GM23248 (cell line): Measurements from ENCODE around the gene ASH1L. TPM values are rescaled to one million over a fixed set of nuclear protein-coding genes. Genes with fewer than 3 reads are reported as not detected.
A peak's percentile ranks its signal among the peaks of the same experiment; 100 is the strongest.

Source experiments
- DNase-seq: peaks from one replicate; pipeline ENCODE4 v3.0.0-alpha.2; 2015
- H2AFZ ChIP-seq: fragments of 200-600 bp; sonication (generic); 2 replicates; pipeline ENCODE4 v1.6.1; 2016; ENCODE audit warnings: antibody characterized with exemption
- H3F3A ChIP-seq: fragments of 200-600 bp; sonication (generic); 2 replicates; pipeline ENCODE4 v1.6.1; 2016; ENCODE audit warnings: mild to moderate bottlenecking, antibody characterized with exemption, mixed run types; ENCODE audit not compliant: insufficient read depth
- H3K27ac ChIP-seq: fragments of 200-600 bp; sonication (generic); 2 replicates; pipeline ENCODE4 v1.5.1; 2016; ENCODE audit warnings: mild to moderate bottlenecking
- H3K27me3 ChIP-seq: fragments of 200-600 bp; sonication (generic); replicated peaks from 2 replicates; pipeline ENCODE4 v1.6.1; 2016; ENCODE audit warnings: mild to moderate bottlenecking; ENCODE audit not compliant: insufficient read depth
- H3K36me3 ChIP-seq: fragments of 200-600 bp; sonication (generic); 2 replicates; pipeline ENCODE4 v1.6.1; 2016; ENCODE audit warnings: low read depth, mild to moderate bottlenecking
- H3K4me1 ChIP-seq: fragments of 200-600 bp; sonication (generic); 2 replicates; pipeline ENCODE4 v1.6.1; 2016; ENCODE audit warnings: mild to moderate bottlenecking; ENCODE audit not compliant: insufficient read depth
- H3K4me2 ChIP-seq: fragments of 200-600 bp; sonication (generic); one replicate; pipeline ENCODE4 v1.6.1; 2016; ENCODE audit warnings: mild to moderate bottlenecking; ENCODE audit not compliant: unreplicated experiment
- H3K4me3 ChIP-seq: fragments of 200-600 bp; sonication (generic); 2 replicates; pipeline ENCODE4 v1.5.1; 2016; ENCODE audit warnings: mild to moderate bottlenecking
- H3K79me2 ChIP-seq: fragments of 200-600 bp; sonication (generic); 2 replicates; pipeline ENCODE4 v1.6.1; 2016; ENCODE audit warnings: mild to moderate bottlenecking; ENCODE audit not compliant: insufficient read depth
- H3K9ac ChIP-seq: fragments of 200-600 bp; sonication (generic); 2 replicates; pipeline ENCODE4 v1.6.1; 2016; ENCODE audit warnings: mild to moderate bottlenecking
- H3K9me2 ChIP-seq: fragments of 200-600 bp; sonication (generic); 2 replicates; pipeline ENCODE4 v1.6.1; 2016; ENCODE audit warnings: mixed run types, mild to moderate bottlenecking, moderate library complexity; ENCODE audit not compliant: insufficient read depth
- H3K9me3 ChIP-seq: fragments of 200-600 bp; sonication (generic); one replicate; pipeline ENCODE4 v1.6.1; 2017; ENCODE audit warnings: low read depth
- H4K20me1 ChIP-seq: fragments of 200-600 bp; sonication (generic); 2 replicates; pipeline ENCODE4 v1.6.0; 2016; ENCODE audit not compliant: insufficient read depth
- EZH2 ChIP-seq: fragments of 200-600 bp; sonication (generic); IDR thresholded peaks from 2 replicates; pipeline ENCODE4 v1.6.1; 2018; ENCODE audit warnings: antibody characterized with exemption, mild to moderate bottlenecking; ENCODE audit not compliant: insufficient read depth, poor library complexity, severe bottlenecking
- EZH2phosphoT487 ChIP-seq: fragments of 200-600 bp; sonication (generic); IDR thresholded peaks from 2 replicates; pipeline ENCODE4 v1.6.1; 2018; ENCODE audit warnings: antibody characterized with exemption, moderate library complexity, mild to moderate bottlenecking, low read depth; ENCODE audit not compliant: insufficient read depth
- WGBS, 2 experiments: methylation state at CpG; one replicate each; pipeline ENCODE4 v1.1.6; 2015 to 2017; ENCODE audit warnings: low lambda C conversion rate in 2 of 2, low coverage in 1 of 2; ENCODE audit errors: missing lambda C conversion rate in 2 of 2; 5-methylcytosine and 5-hydroxymethylcytosine counted together
- in situ Hi-C: fragments of 300-500 bp; cut with MboI; formaldehyde crosslinking; loops from 2 replicates; pipeline ENCODE4 v1.15.0; 2020
- polyA plus RNA-seq: library from polyadenylated mRNA; unstranded; fragments of >200 nt; fragmentation: Nextera tagmentation; extraction: Ambion mirVana; gene quantifications from 2 replicates; pipeline ENCODE4 v1.2.1, GENCODE V29; 2016
- total RNA-seq: library from RNA; depleted of rRNA; stranded (reverse); fragments of >200 nt; shearing (Covaris generic); gene quantifications from 2 replicates; pipeline ENCODE4 v1.2.3, GENCODE V29; 2014

Gene ASH1L
- total and polyA plus RNA-seq, 2 experiments from 2014 or later = 15.2 to 18.2 TPM

- Histone ChIP-seq H3K79me2 (peaks cover 48% of the 10 kb centered on the region), H3K4me1 (peaks cover 12% of the 10 kb centered on the region), H3F3A (peaks cover 8% of the 10 kb centered on the region), H3K27ac (peak overlapping the region; percentile 76), H3K4me3 (peak overlapping the region; percentile 89), H2AFZ (peak overlapping the region; percentile 86), H3K9ac (peak overlapping the region; percentile 83), H3K36me3 (peaks cover 4% of the 10 kb centered on the region; the same call in 1 of the 2 replicates), H3K9me3 (no peaks in the 10 kb centered on the region), H3K27me3 (no peaks in the 10 kb centered on the region), H3K9me2 (no peaks in the 10 kb centered on the region), H3K4me2 (peak overlapping the region; percentile 99), H4K20me1 (no peaks in the 10 kb centered on the region)
- DNase-seq = peak; percentile 96
- TF ChIP-seq EZH2phosphoT487 (no peak), EZH2 (no peak)
- WGBS, 2 experiments = 0 to 2% methylated on average over 19 to 29 of the region's 29 CpGs
- in situ Hi-C loops = no loop called here
Measured at GRCh38 chr1:155323729-155324036, 238.9 kb downstream of the ASH1L start.

GRCh38 chr1:155322953-155323728 is 239.5 kb downstream of the ASH1L start:
- Histone ChIP-seq H3K27me3 (no peaks in the 10 kb centered on the region), H3K4me1 (peaks cover 12% of the 10 kb centered on the region), H3K9me2 (no peaks in the 10 kb centered on the region), H3K27ac (peak overlapping the region; percentile 76), H3F3A (peaks cover 8% of the 10 kb centered on the region), H3K9me3 (no peaks in the 10 kb centered on the region), H3K4me3 (peak overlapping the region; percentile 89), H2AFZ (peak overlapping the region; percentile 86), H4K20me1 (no peaks in the 10 kb centered on the region), H3K36me3 (peaks cover 4% of the 10 kb centered on the region; the same call in 1 of the 2 replicates), H3K4me2 (peak overlapping the region; percentile 99), H3K9ac (peak overlapping the region; percentile 83), H3K79me2 (peaks cover 43% of the 10 kb centered on the region)
- peak; percentile 96 for DNase-seq
- WGBS, 2 experiments = 1% methylated on average over 36 to 57 of the region's 58 CpGs
- in situ Hi-C loops = no loop called here
- TF ChIP-seq EZH2 (no peak), EZH2phosphoT487 (no peak)

DNA sequence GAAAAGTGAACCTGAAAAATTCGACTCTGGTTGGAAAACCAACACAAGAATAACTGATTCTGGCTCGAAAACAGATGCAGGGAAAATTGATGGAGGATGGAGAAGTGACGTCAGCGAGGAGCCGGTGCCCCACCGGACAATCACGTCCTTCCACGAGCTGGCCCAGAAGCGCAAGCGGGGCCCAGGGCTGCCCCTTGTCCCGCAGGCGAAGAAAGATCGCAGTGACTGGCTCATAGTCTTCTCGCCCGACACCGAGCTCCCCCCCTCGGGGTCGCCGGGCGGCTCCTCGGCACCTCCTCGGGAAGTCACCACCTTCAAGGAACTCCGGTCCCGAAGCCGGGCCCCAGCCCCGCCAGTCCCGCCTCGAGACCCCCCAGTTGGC is 240.0 kb downstream of the ASH1L start:
- WGBS, 2 experiments = 1 to 3% methylated on average over 24 to 27 of the region's 28 CpGs
- no peaks in the 10 kb centered on the region for H3K27me3 ChIP-seq
- H3K36me3 ChIP-seq = peaks cover 4% of the 10 kb centered on the region; the same call in 1 of the 2 replicates
- H3K9me2 ChIP-seq = no peaks in the 10 kb centered on the region
- H3K4me1 ChIP-seq = peaks cover 12% of the 10 kb centered on the region
- H3K27ac ChIP-seq = peak overlapping the region; percentile 76
- peak; percentile 70 for DNase-seq
- no peak overlapping the region; the same call in 1 of the 2 replicates for H2AFZ ChIP-seq
- H3K9me3 ChIP-seq = no peaks in the 10 kb centered on the region
- no peak for TF ChIP-seq EZH2phosphoT487
- TF ChIP-seq EZH2 = no peak
- peaks cover 37% of the 10 kb centered on the region for H3K79me2 ChIP-seq
- H4K20me1 ChIP-seq = no peaks in the 10 kb centered on the region
- H3K9ac ChIP-seq = peak overlapping the region; percentile 83
- peak overlapping the region; percentile 99 for H3K4me2 ChIP-seq
- in situ Hi-C loops = no loop called here
- peak overlapping the region; percentile 89 for H3K4me3 ChIP-seq
- peaks cover 8% of the 10 kb centered on the region for H3F3A ChIP-seq

DNA sequence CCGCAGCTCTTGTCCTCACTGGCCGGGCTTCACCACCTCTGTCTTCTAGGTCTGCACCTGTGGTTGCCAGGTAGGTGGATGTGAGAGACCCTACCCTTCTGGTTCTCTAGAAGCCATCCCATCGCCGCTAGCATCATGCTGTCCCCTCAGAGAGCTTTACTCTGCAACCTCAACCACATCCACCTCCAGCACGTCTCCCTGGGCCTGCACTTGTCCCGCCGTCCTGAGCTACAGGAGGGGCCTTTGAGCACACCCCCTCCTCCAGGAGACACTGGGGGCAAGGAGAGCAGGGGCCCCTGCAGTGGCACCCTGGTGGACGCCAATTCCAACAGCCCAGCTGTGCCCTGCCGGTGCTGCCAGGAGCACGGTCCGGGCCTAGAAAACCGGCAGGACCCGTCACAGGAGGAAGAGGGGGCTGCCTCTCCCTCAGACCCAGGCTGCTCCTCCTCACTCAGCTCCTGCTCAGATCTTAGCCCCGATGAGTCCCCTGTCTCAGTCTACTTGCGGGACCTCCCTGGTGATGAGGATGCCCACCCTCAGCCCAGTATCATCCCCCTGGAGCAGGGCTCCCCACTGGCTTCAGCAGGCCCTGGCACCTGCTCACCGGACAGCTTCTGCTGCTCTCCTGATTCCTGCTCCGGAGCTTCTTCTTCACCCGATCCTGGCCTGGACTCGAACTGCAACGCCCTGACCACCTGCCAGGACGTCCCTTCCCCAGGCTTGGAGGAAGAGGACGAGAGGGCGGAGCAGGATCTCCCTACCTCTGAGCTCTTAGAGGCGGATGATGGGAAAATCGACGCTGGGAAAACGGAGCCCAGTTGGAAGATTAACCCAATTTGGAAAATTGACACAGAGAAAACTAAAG is 240.7 kb downstream of the ASH1L start:
- peaks cover 12% of the 10 kb centered on the region for H3K4me1 ChIP-seq
- H3K9ac ChIP-seq = peak overlapping the region; percentile 83
- H3K27ac ChIP-seq = peak overlapping the region; percentile 76; the same call in 1 of the 2 replicates
- in situ Hi-C loops = no loop called here
- H3K9me3 ChIP-seq = no peaks in the 10 kb centered on the region
- peak; percentile 32 for DNase-seq
- H4K20me1 ChIP-seq = no peaks in the 10 kb centered on the region
- peaks cover 8% of the 10 kb centered on the region for H3F3A ChIP-seq
- H3K79me2 ChIP-seq = peaks cover 30% of the 10 kb centered on the region
- TF ChIP-seq EZH2phosphoT487 (no peak), EZH2 (no peak)
- peaks cover 1% of the 10 kb centered on the region; the same call in 1 of the 2 replicates for H3K36me3 ChIP-seq
- H3K27me3 ChIP-seq = no peaks in the 10 kb centered on the region
- WGBS, 2 experiments = 28 to 30% methylated on average over 27 of the region's 27 CpGs
- H3K4me3 ChIP-seq = peak overlapping the region; percentile 89
- H3K4me2 ChIP-seq = peak overlapping the region; percentile 99
- H2AFZ ChIP-seq = no peak overlapping the region
- H3K9me2 ChIP-seq = no peaks in the 10 kb centered on the region
